Epithelial cell of prostate (primary cell): Measurements from ENCODE around the gene GALNS.
"Not testable (repeated sequence)": the region's sequence is repeated elsewhere in the genome, so short reads cannot be mapped to it uniquely, and the experiment has no call there.

Experiments
- DNase-seq: peaks from one replicate; pipeline ENCODE4 v3.0.0-alpha.2; 2011; ENCODE audit warnings: low read depth, low spot score
- H3K27ac ChIP-seq: fragments of 450-650 bp; 2 replicates; pipeline ENCODE4 v1.5.1; 2017; ENCODE audit warnings: mild to moderate bottlenecking

GALNS gene

DNA sequence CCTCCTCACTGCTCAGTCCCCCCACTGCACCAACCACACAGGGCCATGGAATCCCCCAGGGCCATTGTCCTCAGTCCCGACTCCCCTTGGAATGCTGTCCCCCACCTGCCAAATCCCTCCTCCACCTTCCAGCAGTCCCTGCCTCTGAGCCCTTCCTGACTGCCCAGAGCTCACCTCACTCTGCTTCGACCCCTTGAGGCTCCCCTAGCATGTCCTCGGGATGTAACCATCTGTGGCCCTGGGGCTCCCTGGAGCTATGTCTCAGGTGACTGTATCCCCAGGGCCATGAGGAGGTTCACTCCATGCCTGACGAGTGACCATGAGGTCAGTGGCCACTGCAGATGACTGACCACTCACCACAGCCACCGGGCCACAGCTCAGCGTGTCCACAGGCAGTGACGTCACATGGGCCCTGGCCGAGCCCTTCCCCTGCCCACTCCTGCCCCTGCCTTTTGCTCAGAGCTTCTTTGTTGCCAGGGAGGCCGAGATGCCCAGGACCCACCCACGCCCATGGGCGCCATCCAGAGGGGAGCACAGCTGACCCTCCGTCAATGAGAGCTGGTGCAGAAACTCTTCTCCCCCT lies 64.0 kb downstream of the GALNS start:
- H3K27ac ChIP-seq, result no peak overlapping the region
- DNase-seq, result no peak

DNA sequence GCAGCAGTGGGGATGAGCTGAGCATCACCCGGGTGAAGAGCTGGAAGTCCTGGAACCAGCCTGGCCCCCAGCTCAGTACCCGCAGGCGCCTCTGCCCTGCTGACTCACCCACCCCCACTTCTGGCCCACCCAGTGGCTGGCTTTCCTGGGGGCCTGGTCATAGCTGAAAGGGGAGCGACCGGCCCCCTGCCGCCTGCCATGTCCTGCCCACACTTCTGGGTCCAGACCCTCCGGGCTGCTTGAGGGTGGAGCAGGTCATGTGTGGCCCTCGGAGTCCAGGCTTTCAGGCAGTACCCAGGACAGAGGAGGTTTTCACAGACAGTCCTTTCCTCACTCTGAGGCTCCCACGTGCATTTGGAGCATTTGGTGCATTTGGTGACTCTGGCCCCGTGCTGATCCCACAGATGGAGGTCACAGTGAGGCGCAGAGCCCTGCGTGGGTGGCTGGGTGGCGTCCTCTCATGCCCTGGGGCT lies 64.6 kb downstream of the GALNS start:
- DNase-seq, result no peak
- no peak overlapping the region for H3K27ac ChIP-seq

DNA sequence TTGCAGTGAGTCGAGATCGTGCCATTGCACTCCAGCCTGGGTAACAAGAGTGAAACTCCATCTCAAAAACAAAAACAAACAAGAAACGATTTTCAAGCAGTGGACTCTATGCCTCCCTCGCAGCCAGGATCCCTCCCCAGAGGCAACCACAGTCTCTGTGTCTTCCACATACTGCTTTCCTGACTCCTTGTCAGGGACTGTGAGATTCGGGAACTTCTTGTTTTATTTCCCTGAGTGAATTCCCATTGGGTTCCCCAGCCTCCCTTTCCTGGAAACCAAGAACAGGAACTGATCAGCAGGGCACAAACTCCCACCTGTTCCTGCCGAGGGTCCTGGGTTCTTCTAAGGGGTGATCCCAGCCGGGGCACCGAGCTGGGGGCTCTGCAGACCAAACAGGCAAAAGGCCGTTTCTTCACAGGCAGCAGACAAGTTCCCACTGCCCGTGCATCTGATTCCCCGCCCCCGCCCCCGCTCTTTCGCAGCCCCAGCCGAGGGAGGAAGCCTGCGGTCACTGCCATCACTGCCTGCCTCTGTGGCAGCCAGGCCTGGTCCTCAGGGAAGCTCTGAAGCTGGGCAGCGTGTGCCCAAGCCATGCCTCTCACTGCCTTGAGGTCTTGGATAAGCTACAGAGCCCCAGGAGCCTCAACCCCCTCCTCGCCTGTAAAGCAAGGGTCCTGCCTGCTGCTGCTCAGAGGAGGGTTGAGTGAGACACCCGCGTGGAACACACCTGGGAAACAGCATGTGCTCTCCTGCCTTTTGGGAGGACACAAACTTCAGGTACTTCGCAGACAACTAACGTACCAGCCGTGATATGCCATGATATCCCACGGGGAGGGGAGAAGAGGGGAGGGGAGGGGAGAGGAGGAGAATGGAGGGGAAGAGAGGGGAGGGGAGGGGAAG lies 66.2 kb downstream of the GALNS start:
- no peak for DNase-seq

DNA sequence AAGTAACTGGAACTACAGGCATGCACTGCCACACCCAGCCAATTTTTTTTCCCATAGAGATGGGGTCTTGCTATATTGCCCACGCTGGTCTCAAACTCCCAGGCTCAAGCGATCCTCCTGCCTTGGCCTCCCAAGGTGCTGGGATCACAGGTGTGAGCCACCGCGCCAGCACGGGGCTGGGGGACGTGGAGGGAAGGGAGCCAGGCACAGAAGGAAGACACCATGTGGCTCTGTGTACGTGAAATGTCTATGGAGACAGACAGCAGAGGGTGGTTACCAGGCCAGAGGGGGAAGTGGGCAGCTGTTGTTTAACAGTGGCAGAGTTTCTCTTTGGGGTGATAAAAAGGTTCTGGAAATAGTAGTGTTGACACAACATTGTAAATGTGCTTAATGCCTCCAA lies 67.2 kb downstream of the GALNS start:
- DNase-seq, result no peak
- H3K27ac ChIP-seq, result no peak overlapping the region

More for the DNA sequence above, 66.2 kb downstream of the GALNS start:
- H3K27ac ChIP-seq, result no peak overlapping the region

DNA sequence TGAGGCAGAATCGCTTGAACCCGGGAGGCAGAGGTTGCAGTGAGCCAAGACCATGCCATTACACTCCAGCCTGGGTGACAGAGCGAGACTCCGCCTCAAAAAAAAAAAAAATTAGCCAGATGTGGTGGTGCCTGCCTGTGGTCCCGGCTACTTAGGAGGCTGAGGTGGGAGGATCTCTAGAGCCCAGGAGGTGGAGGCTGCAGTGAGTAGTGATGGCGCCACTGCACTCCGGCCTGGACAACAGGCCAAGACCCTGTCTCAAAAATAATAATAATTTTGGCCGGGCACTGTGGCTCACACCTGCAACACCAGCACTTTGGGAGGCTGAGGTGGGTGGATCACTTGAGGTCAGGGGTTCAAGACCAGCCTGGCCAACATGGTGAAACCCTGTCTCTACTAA lies 68.0 kb downstream of the GALNS start:
- H3K27ac ChIP-seq, result not testable (repeated sequence)

DNA sequence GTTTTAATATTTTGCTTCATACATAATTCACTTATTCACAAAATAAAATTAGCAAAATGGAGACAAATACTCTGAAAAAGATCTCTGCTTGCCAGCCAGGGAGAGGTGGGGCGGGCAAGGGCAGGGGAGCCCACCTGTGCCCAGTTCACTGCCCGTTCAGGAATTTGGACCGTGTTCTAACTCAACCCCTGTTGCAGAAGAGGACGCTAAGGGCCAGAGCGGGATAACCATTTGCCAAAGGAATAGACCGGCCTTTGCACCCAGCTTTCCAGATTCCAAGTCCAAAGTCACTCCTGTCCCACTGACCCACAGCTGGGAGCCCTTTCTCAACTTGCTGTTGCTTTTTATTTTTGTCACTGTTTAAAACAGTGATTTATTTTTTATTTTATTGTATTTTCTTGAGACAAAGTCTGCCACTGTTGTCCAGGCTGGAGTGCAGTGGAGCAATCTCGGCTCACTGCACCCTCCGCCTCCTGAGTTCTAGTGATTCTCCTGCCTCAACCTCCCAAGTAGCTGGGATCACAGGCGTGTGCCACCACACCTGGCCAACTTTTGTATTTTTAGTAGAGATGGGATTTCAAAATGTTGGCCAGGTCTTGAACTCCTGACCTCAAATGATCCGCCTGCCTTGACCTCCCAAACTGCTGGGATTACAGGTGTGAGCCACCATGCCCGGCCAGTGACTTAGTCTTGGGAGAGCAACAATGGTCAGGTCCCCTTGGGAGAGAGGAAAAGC lies 69.0 kb downstream of the GALNS start:
- no peak overlapping the region for H3K27ac ChIP-seq
- no peak for DNase-seq

More for the DNA sequence above, 68.0 kb downstream of the GALNS start:
- DNase-seq, result not testable (repeated sequence)

DNA sequence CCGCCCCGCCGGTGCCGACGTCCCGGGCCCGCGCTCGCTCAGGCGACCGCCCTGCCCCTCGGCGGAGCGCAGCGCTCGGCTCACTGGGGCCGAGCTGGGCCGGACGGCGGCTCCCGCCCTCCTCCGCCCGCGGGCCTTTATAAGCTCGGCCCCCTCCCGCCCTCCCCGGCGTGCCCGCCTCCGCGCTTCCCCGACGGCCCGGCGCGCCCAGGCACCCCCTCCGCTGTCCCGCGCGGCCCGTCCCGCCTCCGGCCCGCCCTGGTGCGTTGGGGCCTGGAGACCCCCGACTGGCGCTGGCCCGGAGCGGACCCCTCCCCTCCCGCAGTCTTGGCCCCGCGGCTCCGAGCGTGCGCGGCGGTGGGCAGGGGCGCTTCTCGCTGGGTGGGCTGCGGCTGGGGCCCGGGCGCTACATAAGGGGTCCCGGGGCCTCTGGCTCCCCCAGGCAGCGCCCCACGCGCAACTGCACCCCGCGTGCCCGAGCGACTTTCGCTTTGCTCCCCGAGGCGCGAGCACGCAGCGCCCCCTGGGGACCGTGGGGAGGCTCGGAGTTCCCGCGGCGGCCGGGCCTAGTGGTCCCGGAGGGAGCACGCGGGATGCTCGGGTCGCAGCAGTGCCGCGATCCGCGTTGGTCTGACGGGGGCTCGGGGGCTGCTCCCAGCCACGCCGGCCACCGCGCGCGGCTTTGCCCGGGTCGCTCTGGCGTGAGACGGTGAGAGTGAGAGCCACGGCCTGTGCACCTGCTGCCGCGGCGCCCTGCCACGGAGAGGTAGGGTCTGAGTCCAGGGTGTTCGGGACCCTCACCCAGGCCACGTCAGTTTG lies 71.4 kb downstream of the GALNS start, which contains the start of gene PIEZO1:
Gene PIEZO1, minus strand, starts transcription at position 115 of the 819 bp plus-strand sequence. CDS start 256 bp downstream, outside the sequence.
- no peak for DNase-seq
- peak within 1 kb of the TSS; percentile 94 for H3K27ac ChIP-seq

DNA sequence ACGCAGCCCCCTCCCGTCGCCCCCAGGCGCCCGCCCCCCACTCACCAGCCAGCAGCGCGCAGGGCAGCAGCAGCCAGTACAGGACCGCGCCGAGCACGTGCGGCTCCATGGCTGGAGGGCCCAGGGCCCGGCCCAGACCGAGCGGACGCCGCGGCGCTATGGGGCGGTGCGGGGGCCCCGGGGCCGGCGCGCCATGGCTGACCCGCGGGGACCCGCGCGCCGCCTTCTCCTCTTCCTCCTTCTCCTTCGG lies 72.0 kb downstream of the GALNS start:
- H3K27ac ChIP-seq, result peak overlapping the region; percentile 94
- no peak for DNase-seq

DNA sequence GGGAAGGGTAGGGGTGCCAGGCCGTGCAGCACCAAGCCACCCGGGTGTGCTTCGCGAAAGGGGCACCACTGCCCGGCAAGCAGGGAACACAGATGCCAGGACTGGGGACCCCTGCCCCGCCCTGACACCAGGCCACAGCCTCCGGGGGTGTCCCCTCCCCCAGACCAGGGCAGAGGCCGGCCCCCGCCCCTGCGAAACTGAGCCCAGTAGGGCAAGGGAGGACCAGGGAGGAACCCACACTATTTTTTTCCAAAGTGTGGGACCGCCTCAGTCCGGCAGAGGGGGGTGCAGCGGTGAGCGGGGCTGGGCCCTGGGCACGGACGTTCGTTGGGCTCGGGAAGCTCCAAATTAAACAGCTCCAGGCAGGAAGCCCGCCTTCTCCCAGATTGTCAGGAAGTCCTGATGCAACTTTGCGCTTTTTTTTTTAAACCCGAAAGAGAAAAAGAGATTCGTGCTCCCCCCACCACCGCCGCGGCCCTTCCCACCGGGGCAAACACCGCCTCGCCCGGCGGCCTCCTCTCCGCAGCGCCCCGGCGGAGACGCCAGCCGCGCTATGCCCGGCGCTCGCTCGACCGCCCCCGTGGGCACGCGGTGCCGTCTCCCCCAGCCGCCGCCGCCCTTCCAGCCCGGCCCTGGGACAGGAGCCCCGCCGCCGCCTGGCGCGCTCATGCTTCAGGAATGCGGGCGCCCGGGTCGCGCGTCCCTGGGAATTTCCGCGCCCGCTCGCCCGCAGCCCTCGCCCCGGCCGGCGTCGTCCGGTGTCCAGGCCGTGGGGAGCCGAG lies 72.5 kb downstream of the GALNS start:
- DNase-seq, result no peak
- H3K27ac ChIP-seq, result peak overlapping the region; percentile 94

DNA sequence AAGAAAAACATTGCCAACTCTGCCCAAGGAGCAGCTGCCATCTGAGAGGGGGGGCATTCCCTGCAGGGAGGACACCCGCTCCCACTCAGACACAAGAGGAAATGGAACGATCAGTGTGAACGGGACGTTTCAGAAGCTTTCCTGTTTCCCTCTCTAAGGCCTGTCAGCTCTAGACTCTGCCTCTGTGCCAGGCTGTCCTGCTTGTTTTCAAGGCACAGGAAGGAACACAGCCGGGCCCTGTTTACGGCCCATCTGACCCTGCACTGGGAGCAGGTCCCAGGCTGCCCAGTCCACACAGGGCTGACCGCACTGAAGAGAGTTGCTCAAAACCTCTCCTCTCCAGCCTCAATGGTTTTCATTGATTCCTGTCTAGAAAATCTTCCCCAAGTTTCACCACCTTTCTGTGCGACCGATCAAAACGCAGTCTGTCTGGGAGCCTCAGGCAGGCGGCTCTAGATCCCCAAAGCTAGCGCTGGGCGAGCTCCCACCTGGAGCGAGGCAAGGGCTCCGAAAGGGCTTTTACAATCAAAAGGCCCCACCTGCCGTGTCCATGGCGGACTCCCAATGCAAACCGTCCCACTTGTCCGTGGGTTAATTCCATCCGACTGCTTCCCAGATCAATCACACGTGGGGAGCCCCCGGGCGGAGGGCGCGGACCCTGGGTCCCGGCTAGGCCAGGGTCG lies 73.2 kb downstream of the GALNS start:
- no peak for DNase-seq

DNA sequence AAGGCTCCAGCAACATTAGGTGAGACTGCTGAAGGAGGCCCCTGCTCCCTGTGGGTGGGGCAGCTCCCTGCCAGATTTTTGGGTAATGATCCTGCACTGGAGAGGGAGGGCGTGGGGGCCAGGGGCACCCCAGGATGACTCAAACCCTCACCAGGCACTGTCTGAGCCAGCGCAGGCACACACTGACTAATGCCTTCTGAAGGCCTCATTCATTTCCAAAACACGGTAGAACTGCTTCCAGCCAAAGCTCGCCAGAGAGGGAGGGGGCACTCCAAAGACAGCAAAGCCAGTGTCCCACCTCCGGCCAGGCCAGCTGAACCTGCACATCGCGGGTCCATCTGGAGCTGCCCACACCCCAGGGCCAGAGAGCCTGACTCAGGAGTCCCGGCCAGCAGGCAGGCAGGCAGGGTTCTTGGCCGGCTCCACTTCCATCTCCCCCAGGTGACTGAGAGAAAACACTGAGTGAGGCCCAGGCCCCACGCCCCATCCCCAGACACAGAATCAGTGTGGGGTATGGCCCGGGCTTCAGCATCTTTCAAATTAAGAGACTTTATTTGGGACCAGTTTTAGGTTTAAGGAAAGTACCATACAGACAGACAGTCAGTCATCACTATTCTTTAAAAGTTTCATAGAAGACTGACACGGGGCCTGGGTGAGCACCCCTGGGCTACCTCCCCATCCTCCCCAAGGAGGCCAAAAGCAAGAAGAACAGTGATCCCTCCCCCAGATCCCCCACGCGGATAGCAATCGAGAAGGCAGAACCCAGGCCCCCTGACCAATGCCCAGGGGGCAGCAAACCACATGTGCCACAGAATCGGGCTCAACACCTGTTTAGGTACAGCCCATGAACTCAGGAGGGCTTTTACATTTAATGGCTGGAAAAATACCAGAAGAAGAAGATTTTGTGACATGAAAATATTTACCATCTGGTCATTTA lies 74.0 kb downstream of the GALNS start:
- peak; percentile 60 for DNase-seq
- H3K27ac ChIP-seq, result peak overlapping the region; percentile 94

More for the DNA sequence above, 73.2 kb downstream of the GALNS start:
- peak overlapping the region; percentile 94 for H3K27ac ChIP-seq

DNA sequence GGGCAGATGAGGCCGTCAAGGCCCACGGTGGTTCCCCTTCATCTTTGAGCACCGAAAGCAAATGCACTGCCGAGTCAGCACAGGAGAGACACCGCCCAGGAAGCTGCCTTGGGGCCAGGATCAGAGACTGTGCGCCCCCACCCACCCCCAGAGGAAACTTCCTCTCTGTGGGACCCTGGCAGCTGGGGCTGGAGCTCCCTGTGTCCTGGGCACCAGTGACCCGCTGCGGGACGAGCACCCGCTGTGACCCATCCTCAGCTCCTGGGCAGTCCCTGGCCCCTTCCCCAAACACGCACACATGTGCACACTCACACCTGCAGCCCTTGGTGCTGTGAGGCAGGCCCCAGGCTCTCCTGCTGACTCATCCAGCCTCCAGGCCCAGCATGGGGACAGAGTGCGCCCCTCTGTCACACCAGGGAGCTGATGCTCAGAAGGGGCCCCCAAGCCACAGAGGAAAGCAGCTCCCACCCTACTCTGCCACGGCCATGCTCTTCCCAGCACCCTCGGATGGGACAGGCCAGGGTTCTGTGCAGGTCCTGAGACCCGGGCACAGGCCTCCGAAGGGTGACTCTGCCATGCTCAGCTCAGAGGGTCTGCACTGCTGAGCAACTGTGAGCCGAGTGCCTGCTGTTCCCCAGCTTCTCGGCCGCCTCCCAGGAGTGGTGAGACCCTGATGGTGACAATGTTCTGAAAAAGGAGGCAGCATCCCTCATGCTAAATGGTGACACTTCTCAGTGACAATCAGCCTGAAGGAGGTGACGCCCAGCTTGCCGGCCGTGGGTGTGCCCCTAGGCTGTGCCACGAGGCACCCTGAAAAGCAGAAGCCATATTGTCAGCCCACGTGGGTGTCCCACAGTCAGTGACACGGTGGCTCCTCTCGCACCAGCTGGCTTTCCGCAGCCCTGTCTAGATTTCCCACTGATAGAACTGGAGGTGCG lies 75.3 kb downstream of the GALNS start:
- H3K27ac ChIP-seq, result peak overlapping the region; percentile 94
- DNase-seq, result no peak

DNA sequence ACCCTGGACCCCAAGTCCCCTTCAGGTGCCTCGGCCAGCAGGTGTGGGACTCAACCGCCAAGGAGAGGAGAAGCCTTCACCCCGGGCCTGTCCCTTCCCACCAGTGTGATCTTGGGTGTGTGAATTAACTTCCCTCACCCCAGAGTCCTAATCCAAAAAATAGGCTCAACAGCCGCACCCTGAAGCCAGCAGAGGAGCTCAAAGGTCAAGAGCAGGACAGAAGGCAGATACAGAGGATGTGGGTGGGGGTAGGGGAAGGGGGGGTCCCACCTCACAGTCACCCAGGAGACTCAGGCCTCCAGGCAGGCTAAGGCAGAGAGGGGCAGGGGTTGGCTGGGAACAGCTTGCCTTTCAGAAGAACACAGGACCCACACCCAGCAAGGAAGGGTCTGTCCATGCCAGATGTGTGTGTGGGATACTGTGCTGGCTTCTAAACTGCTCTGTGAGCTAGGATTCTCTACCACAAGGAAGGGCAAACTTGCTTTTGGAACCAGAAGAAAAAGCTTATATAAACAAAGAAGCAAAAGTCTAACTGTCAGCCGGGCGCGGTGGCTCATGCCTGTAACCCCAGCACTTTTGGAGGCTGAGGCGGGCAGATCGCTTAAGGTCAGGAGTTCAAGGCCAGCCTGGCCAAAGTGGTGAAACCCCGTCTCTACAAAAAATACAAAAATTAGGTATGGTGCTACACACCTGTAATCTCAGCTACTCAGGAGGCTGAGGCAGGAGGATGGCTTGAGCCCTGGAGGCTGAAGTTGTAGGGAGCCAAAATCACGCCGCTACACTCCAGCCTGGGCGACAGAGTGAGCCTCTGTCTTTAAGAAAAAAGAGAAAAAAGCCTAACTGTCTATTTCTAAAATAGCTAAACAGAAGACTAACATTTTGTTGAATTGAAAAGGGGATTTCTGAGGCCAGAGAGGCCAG lies 76.3 kb downstream of the GALNS start:
- no peak for DNase-seq
- no peak overlapping the region for H3K27ac ChIP-seq

DNA sequence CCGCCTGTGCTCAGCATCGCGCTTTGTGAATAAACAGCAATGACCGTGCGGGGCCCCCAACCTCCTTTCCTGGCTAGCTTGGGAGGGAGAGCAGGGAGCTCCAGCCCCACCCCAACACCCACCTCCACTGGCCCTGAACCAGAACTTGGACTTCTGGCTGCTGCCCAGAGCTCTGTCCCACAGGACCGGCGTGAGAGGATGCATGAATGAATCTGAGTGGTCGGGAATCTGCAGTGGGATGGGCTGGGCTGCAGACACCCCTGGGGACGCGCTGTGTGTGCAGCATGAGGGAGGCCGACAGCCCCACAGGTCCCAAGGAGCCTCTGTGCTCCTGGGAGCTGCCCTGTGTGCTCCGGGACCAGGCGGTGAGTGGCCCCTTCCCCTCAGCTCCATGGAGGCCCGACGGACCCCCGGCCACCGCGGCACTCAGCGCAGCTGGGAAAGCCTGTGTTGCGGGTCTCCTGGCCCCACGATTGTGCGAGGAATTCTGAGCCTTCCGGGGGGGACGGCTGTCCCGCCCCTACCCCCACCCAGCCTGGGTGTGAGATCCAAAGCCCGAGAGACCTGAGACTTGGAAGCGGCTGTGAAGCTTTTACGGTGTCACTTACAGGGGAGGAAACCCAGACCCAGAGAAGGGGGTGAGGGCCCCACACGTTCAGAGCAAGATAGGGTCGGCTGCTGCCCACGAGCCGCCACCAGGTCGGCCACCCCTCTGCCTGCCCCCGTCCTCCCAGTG lies 77.2 kb downstream of the GALNS start:
- DNase-seq, result no peak
- no peak overlapping the region for H3K27ac ChIP-seq

DNA sequence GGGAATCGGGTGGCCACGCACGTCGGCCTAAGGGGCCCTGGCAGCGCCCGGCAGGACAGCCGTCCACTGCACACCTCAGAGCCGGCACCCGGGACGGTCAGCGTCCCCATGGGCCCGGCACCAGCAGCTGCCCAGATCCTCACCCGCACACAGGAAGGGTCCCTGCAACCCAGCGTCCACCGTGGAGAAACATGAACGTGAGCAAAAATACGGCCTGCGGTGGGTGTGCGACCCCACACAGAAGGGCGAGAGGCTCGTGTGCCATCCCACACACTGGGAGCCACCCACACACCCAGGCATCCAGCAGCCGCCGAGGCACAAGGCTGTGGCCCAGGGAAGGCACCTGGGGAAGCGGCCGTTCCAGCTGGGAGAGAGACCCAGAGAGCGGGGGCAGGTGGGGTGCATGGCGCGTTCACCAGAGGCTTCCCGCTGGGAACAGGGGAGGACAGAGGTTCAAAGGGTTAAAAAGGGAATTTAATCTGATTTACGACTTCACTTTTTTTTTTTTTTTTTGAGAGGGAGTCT lies 78.1 kb downstream of the GALNS start:
- H3K27ac ChIP-seq, result no peak overlapping the region
- DNase-seq, result no peak
